Inferior parietal cortex (tissue), 1 donor: ENCODE results near the gene TBX2.
"Not testable (repeated sequence)": the region's sequence is repeated elsewhere in the genome, so short reads cannot be mapped to it uniquely, and the experiment has no call there.

Source experiments
- DNase-seq: peaks from one replicate; pipeline ENCODE4 v3.0.0-alpha.2; 2016; ENCODE audit errors: extremely low spot score

The TBX2 gene

DNA sequence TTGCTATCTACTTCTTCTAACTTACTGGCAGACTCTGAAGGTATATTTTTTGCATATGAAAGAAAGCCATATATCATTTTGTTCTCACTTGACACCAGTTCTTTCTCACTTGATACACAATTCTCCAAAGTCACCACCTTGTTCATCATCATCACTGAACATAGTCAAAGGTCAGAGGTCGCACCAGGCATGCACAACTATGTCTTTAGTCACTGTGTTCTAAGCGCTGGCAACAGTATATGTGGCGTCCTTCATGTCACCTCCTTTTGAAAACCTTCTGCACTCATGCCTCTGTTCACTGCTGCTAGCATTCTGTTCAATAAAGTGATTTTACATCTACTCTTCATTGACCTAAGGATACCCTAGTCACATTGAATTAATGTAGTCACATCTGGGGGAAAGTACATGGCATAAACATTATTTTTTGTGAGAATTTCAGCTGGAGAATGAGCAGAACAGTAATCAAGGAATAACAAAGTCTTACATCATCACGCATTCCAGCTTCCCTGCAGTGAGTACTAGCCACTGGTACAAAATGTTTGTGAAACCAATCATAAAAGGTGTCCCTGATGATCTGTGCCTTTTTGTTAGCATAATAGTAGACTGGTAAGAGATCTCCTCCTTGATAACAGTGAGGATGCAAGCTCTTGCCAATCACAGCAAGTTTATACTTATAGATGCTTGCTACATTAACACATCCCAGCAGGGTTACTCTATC lies 32.1 kb downstream of the TBX2 start:
- no peak for DNase-seq

DNA sequence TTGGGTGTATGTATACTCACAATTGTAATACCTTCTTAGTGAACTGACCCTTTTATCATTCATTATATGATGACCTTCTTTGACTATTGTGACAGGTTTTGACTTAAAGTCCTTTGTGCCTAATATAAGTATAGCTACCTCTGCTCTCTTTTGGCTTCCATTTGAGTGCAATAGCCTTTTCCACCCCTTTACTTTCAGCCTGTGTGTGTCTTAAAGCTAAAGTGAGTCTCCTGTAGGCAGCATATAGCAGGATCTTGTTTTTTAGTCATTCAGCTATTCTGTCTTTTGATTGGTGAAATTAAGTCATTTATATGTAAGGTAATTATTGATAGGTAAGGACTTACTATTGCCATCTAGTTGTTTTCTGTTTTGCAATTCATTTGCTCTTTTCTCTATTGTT lies 36.6 kb downstream of the TBX2 start:
- DNase-seq: no peak

DNA sequence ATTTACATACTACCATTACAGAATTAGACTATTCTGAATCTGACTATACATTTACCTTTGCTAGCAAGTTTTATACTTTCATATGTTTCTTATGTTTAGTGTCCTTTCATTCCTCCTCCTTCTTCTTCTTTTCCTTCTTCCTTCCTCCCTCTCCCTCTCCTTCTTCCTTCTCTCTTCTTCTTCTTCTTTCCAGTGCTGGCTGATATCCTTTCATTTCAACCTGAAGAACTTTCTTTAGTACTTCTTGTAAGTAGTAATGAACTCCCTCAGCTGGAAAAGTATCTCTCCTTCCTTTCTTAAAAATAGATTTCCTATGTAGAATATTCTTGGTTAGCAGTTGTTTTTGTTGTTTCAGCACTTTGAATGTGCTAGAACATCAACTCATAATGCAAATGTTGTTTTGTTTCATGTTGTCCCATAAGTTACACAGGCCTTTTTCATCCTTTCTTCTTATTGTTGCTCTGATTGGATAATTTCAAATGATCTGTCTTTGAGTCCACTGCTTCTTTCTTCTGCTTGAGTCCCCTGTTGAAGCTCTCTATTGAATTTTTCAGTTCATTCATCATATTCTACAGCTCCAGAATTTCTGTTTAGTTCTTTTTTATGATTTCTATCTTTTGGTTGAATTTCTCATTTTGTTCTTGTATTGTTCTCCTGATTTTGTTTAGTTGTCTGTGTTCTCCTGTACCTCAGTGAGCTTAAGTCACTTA lies 37.5 kb downstream of the TBX2 start:
- no peak for DNase-seq

DNA sequence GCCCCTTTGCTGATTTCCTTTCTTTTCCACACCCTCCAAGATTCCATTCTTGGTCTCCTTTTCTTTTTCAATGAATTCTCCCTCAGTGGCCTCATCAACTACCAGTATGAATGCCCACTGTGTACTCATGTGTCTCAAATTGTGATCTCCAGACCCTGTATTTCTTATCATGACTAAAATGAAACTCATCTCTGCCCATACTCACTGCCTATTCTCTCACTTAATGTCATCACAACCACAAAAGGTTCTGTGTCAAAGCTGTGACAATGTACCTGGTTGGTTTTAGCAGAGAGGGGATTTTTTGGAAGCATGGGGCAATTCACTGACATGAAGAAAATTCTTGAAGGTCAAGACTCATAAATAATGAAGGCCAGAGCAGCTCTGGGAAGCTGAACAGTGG lies 41.1 kb downstream of the TBX2 start:
- DNase-seq: no peak

DNA sequence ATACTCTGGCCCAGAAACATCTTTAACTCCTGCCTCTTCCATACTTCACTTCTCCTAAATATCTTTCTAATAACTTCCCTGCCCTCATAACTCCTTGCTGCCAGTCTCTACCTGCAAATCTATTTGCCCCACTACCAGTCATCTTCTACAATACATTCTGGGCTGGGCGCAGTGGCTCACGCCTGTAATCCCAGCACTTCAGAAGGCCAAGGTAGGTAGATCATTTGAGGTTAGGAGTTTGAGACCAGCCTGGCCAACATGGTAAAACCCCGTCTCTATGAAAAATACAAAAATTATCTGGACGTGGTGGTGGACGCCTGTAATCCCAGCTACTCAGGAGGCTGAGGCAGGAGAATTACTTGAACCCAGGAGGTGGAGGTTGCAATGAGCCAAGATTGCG lies 41.9 kb downstream of the TBX2 start:
- DNase-seq: not testable (repeated sequence)

DNA sequence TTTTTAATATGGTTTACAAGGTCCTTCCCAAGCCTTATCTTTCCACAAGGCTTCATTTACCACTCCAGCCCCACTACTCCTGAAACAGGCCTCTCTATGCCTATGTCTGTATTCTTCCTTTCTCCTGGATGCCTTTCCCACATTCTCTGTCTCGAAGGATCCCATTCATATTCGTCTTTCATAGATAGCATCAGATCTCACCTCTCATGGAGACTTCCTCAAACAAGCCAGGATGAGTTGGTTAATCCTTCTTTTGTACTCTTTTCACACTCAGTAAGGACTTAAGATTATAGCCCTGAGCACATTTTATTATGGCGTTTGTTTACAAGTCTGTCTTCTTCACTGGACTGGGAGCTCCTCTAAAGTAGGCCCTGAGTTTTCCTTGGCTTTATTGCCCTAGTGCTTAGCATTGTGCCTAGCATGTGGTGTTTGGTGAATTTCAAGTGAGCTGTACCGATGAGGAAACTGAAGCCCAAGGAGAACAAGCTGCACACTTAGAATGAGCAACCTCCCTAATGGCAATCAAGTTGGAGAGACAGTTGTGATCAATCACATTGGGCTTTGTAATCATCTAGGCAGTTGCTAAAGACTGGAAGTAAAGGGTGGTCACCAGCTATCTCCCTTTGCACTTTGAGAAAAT lies 42.6 kb downstream of the TBX2 start:
- DNase-seq: no peak

DNA sequence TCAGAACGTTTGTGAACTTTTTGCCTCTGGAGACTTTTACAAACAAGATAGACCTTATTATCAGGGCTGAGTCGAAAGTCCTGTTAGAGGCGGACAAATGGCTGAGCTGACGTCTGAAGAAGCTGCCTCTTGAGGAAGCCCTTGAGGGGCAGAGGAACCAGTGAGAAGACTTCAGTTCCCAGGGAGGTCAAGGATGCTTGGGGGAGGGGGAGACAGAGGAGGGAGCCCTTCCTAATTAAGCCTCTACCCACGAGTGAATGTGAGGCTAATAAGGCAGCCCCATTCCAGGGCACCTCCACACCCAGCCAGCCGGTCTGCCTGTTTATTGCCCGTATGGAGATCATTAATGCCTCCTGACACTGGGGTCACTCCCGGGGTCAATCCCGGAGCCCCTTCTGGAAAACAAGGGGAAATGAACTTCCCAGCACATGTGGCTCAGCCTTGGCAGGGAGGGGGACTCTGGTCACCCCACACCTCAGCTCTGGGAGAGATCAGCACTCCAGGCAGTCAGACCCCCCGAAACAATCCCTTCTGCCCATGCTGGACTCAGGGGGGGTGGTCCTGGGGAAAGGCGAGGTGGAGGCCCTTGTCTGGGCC lies 43.3 kb downstream of the TBX2 start:
- DNase-seq: no peak

DNA sequence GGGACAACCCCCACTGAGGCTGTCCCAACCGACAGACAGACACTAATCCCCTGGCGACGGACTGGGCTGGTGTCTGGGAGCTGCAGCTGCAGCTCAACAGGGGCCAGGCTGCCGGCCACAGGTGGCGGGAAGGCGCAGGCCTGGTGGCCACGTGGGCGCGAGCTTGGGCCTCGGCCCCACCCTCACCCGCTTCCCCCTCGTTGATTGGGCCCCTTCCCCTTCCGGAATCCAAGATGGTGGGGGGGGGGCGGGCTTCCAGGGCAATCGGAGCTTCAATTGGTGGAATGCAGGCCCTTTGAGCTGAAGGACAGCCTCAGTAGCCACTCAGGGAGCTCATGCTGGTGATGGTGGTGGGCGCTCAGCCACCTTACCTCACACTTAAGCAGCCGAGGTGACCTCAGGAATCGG lies 43.8 kb downstream of the TBX2 start:
- DNase-seq: no peak

DNA sequence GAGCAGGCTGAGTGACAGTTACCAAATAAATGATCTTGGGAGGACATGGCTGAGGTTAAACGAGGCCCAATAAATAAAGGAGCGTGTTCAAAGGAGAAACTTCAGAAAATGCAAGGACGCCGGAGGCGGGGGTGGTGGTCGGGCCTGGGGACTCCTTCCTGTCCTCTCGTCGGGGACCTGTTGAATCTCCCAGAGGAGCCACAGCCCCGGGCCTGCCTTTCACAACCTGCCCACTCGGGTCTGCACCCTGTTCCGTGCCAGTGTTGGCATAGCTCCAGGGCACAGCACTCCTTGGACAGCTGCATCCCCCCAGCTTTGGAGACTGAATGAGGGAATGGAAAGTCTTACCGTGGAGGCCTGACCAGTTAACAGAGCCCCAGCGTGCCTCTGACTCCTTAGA lies 44.4 kb downstream of the TBX2 start:
- DNase-seq: no peak

DNA sequence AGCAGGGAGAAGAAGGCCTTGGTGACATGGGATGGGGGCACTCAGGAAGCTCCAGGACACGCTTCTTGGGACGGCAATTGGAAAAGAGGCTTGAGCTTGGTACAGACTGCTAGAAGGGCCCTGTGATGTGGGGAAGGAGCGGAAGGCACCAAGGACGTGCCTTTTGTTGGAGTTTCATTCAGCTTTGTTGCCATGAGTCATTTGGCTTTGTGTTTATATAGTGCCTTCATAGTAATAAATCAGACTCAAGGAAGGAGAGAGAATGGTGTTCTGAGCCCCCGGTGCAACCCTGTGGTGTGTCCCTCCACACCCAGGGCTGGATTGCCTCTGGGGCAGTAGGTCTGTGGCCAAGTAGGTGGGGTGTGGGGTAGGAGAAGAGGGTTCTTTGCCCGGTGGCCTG lies 45.2 kb downstream of the TBX2 start:
- DNase-seq: no peak

DNA sequence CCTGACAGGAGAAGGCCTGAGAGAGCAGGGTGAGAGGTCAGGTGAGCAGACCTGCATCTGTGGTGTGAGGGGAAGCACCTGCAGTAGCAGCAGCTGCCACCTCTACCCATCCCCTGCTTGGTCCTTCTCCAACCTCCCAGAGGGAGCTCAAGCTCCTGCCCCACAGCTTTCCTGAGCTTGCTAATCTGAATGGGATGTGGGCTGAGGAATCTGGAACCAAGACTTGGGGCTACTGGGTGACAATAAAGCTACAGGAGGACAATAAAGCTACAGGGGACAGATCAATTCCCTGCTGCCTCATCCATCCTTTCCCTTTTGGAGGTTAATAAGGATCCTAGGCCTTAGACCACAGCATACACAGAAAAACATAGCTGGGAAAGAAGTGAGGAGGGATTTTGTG lies 47.7 kb downstream of the TBX2 start:
- no peak for DNase-seq

DNA sequence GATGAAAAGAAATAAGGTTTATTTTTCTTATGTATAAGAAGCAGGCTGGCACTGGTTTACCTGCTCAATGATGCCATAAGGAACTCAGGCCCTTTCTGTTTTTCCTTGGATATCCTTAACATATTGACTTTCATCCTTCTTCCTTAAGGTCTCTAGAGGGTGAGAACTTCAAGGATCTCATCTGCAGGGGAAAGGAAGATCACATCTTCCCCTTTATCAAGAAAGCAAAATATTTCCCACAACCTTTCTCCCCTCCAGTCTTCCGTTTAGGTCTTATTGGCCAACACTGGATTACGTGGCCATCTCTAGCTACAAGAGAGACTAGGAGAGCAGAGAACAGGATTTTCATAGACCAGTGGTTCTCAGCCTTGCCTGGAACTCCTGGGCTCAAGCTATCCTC lies 48.4 kb downstream of the TBX2 start:
- DNase-seq: no peak

DNA sequence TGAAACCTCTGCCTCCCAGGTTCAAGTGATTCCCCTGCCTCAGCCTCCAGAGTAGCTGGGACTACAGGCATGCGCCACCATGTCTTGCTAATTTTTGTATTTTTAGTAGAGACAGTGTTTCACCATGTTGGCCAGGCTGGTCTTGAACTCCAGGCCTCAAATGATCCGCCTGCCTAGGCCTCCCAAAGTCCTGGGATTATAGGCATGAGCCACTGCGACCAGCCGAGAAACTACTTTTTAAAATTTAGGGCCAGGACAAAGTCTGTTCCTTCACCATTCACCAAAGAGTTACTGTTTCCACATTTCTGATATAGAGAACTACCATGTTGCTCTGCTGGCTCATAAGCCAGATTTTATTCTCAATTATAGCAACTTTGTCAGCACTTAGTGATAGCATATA lies 49.5 kb downstream of the TBX2 start:
- DNase-seq: not testable (repeated sequence)

DNA sequence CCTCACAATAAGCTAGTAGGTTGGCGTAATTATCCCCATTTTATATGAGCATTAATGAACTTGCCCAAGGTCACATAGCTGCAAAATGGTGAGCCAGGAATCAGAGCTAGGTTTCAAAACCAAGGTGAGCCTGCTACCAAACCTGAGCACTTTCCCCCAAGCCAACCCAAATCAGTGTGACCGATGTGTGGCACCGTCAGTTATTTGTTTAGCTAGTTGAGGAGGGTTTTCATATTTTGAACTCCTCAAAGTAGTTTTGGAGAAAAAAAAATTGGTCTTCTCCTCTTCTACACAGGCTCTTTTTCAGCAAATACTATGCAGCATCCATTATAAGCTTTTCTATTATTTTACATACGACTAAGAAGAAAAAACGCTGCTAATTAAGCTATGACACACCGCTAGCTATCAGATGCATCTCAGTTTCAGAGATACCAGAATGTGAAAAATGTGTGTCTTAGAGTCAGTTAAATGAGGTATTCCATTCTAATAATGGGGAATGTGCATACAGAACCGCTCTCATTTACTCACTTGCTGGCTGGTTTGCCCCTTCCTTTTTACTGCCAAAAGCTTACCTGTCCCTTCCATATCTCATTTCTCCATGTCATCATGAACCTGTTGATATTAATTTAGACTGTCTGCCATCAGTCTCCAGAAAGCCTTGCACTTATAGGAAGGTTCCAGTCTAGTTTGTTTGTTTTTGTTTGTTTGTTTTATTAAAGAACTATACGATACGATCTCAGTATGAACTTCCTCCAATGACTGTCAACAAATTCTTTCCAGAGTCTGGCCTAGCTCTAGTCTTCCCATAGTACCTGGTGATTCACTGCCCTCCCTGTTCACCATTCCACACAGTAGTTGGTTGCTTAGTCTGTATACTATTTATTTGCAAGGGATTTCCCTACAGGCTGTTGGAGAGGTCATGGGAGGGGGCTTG lies 50.3 kb downstream of the TBX2 start:
- DNase-seq: no peak

DNA sequence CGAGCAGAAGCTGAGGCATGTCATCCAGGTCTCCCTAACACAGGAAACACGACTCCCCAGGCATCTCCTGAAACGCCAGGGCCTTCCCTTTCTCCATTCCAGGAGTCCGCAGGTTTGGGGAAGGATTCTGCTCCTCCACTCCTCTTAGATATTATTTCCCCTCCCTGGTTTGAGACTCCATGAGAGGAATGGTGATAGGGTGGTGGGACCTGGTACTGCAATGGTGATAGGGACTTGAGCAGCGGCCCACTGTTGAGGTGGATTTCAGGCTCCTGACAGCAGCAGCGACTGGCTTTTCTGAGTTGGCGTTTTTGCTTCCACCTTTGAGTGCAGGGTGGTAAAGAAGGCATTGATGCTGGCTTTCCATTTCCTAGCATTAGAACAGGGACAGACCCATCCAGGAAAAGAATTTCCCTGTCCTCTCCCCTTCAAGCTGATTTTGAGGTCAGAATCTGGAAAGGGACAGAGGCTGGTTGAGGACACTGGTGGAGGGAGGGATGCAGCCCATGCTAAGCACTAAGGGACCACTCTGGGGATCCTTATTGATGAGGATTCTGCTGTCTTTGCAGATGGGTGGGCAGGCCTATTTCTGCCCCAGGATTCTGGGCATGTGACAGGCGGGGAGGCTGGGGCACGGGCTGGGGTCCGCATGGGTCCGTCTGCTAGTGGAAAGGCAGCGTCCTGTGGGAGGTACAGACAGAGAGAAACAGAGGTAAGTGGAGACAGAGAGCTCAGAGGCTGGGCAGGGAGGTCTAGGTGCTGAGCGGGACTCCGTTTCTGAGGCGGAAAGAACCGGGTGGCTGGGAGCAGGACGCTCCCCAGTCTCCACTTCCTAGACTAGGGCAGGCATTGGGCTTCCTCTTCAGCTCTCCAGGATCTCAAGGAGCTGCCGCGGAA lies 51.2 kb downstream of the TBX2 start:
- no peak for DNase-seq

DNA sequence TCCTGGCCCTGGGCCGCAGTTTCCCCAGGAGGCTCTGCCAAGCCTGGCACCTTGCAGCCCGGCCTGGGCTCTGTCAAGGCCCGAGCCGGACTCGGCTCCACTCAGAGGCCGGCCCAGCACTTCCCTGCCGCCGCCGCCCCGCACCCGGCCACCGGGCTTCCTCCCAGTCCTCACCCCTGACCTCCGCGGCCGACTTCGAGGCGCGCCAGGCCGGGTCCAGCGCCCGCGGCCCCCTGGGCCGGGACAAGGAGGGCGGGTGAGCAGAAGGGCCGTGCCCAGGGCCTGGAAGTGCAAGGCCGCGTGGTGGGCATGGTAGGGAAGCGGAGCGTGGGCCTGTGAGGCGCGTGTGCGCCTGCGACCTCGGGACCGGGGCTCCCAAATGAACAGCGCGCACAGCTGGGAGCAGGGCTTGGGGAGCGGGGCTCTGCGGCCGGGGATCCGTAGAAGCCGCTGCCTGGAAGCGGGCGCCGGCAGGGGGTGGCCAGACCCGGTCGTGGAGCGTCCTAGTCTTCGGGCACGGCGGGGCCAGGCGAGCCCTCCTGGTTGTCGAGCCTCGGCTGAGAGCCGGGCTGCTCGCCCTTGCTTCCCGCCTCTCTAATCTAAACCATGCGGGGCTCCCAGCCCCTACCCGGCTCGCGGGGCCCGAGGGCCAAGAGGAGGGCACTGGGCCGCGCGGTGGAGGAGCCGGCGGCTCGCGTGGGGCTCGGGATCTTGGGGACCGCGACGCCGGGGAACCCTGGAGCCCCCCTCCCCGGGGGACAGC lies 52.1 kb downstream of the TBX2 start:
- DNase-seq: no peak

DNA sequence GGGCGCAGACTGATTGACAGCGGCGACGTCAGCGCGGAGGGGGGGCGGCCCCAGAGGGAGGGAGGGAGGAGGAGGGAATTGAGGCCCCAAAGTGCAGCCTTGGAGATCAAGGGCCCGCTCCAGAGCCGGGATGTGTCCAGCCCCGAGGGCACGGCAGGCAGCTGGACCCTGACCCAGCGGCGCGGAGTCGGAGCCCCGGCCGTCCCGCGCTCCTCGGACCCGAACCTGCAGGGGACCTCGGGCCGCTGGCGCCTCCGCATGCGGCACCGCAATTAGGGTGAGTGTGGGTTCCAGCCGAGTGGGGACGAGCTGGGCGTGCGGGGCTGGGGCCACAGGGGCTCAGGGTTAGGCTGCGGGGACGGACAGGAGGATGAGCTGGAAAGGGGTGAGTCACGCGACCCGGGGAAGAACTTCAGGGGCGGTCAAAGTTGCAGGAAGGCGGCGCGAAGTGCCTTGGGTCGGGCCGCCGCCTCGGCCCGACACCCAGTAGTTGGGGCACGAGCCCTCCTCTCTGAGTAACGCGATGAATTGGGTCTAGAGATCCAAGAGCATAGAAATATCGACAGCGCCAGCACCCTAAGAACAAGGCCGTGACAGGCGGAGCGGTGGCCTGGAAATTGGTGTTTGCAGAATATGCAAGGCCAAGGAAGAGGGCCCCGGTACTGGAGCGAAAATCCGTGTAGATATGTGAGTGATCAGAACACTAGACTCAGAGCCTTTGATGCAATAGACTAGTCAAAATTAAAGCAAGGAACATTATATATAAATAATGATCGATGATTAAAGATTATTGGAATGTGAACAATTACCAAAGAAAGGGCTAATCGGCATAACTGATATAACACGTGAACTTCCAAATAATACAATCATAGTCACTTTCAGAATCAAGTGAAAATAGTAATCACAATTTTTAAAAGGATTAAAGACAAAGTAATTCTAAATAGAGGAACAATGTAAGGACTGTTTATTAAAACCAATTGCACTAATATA lies 53.0 kb downstream of the TBX2 start, which contains the start of gene TBX4:
TBX4 (plus strand) TSS at position 122 of the 990 bp plus-strand sequence. CDS start 4,069 bp downstream, outside the sequence.
- no peak for DNase-seq
